Neural cell (in vitro differentiated cells): Measurements from ENCODE around the gene CCNH. TPM values are rescaled to one million over a fixed set of nuclear protein-coding genes. Genes with fewer than 3 reads are reported as not detected.

Experiments used
- H2AFZ ChIP-seq: fragments of 200-600, 300-800 bp; sonication (generic), shearing (Covaris generic); 2 replicates; pipeline ENCODE4 v1.6.0; 2014; ENCODE audit warnings: low read depth, mild to moderate bottlenecking, antibody characterized with exemption, low read length, moderate library complexity
- H3F3A ChIP-seq: fragments of 200-600 bp; shearing (Covaris generic); 2 replicates; pipeline ENCODE4 v1.6.1; 2016; ENCODE audit warnings: mild to moderate bottlenecking, moderate library complexity, mixed read lengths, antibody characterized with exemption, low read length; ENCODE audit not compliant: insufficient read depth, poor library complexity, severe bottlenecking
- H3K27ac ChIP-seq: fragments of 200-600, 300-800 bp; sonication (generic), shearing (Covaris generic); 2 replicates; pipeline ENCODE4 v1.5.1; 2014; ENCODE audit warnings: mild to moderate bottlenecking, low read length, moderate library complexity
- H3K27me3 ChIP-seq: fragments of 300-800, 200-600 bp; sonication (generic), shearing (Covaris generic); 2 replicates; pipeline ENCODE4 v1.6.0; 2014; ENCODE audit warnings: mild to moderate bottlenecking, low read depth, low read length, moderate library complexity; ENCODE audit not compliant: insufficient read depth
- H3K36me3 ChIP-seq: fragments of 300-800, 200-600 bp; sonication (generic), shearing (Covaris generic); 2 replicates; pipeline ENCODE4 v1.5.1; 2014; ENCODE audit warnings: mild to moderate bottlenecking, antibody characterized with exemption, low read length, moderate library complexity; ENCODE audit not compliant: insufficient read depth
- H3K4me2 ChIP-seq: fragments of 300-800, 200-600 bp; sonication (generic), shearing (Covaris generic); 2 replicates; pipeline ENCODE4 v1.6.0; 2014; ENCODE audit warnings: mild to moderate bottlenecking, low read length
- H3K4me3 ChIP-seq: fragments of 300-800, 200-600 bp; sonication (generic), shearing (Covaris generic); 2 replicates; pipeline ENCODE4 v1.5.1; 2014; ENCODE audit warnings: mild to moderate bottlenecking, low read length, moderate library complexity
- H3K79me2 ChIP-seq: fragments of 200-600 bp; shearing (Covaris generic); replicated peaks from 2 replicates; pipeline ENCODE4 v1.6.0; 2014; ENCODE audit warnings: mild to moderate bottlenecking, low read length, moderate library complexity; ENCODE audit not compliant: insufficient read depth
- H3K9ac ChIP-seq: fragments of 300-800, 200-600 bp; sonication (generic), shearing (Covaris generic); 2 replicates; pipeline ENCODE4 v1.6.1; 2016; ENCODE audit warnings: mild to moderate bottlenecking, low read length, mixed read lengths
- H3K9me2 ChIP-seq: fragments of 200-600 bp; shearing (Covaris generic); 2 replicates; pipeline ENCODE4 v1.6.1; 2016; ENCODE audit warnings: mild to moderate bottlenecking, low read length, mixed read lengths; ENCODE audit not compliant: insufficient read depth
- H3K9me3 ChIP-seq: fragments of 200-600, 300-800 bp; sonication (generic), shearing (Covaris generic); 2 replicates; pipeline ENCODE4 v1.6.1; 2016; ENCODE audit warnings: mild to moderate bottlenecking, mixed run types, low read length, moderate library complexity, mixed read lengths
- H4K20me1 ChIP-seq: fragments of 200-600 bp; shearing (Covaris generic); 2 replicates; pipeline ENCODE4 v1.6.1; 2016; ENCODE audit warnings: mild to moderate bottlenecking, mixed run types; ENCODE audit not compliant: insufficient read depth
- CTCF ChIP-seq: fragments of 450-650 bp; IDR thresholded peaks from 2 replicates; pipeline ENCODE4 v1.5.1; 2014; ENCODE audit warnings: antibody characterized with exemption, mild to moderate bottlenecking, moderate library complexity; ENCODE audit not compliant: poor library complexity, severe bottlenecking
- EP300 ChIP-seq: fragments of 450-650 bp; conservative IDR thresholded peaks from 2 replicates; pipeline ENCODE4 v1.6.1; 2014; ENCODE audit warnings: antibody characterized with exemption, mild to moderate bottlenecking, moderate library complexity; ENCODE audit not compliant: poor library complexity, severe bottlenecking
- EZH2 ChIP-seq: fragments of 200-600, 300-800 bp; shearing (Covaris generic), sonication (generic); IDR thresholded peaks from 2 replicates; pipeline ENCODE4 v1.6.1; 2014; ENCODE audit warnings: antibody characterized with exemption, low read length, borderline replicate concordance, mild to moderate bottlenecking; ENCODE audit not compliant: insufficient read depth, poor library complexity, severe bottlenecking
- MXI1 ChIP-seq: fragments of 450-650 bp; conservative IDR thresholded peaks from 2 replicates; pipeline ENCODE4 v1.6.1; 2014; ENCODE audit warnings: antibody characterized with exemption, mild to moderate bottlenecking; ENCODE audit not compliant: poor library complexity, severe bottlenecking
- POLR2AphosphoS5 ChIP-seq: IDR thresholded peaks from 2 replicates; pipeline ENCODE4 v1.6.1; 2012
- RAD21 ChIP-seq: fragments of 450-650 bp; conservative IDR thresholded peaks from 2 replicates; pipeline ENCODE4 v1.6.1; 2014; ENCODE audit warnings: antibody characterized with exemption, mild to moderate bottlenecking, moderate library complexity
- REST ChIP-seq: IDR thresholded peaks from 2 replicates; pipeline ENCODE4 v1.6.1; 2012; ENCODE audit warnings: borderline replicate concordance
- SMC3 ChIP-seq: fragments of 450-650 bp; conservative IDR thresholded peaks from 2 replicates; pipeline ENCODE4 v1.6.1; 2014; ENCODE audit warnings: antibody characterized with exemption, mild to moderate bottlenecking, moderate library complexity; ENCODE audit not compliant: poor library complexity
- TAF1 ChIP-seq: IDR thresholded peaks from 2 replicates; pipeline ENCODE4 v1.6.1; 2012; ENCODE audit warnings: low read depth
- polyA plus RNA-seq: library from polyadenylated mRNA; depleted of rRNA; stranded (reverse); fragments of >200 nt; gene quantifications from 2 replicates; pipeline ENCODE4 v1.2.3, GENCODE V29; 2014

Gene CCNH
- polyA plus RNA-seq, 1 donor from 2014 or later, result 127 TPM

GRCh38 chr5:87435144-87435694 lies 22.5 kb upstream of the CCNH start:
- no peak overlapping the region for H3K4me2 ChIP-seq
- H3K27me3 ChIP-seq, result no peaks in the 10 kb centered on the region
- no peak overlapping the region for H3K4me3 ChIP-seq
- no peak overlapping the region for H3K9ac ChIP-seq
- H3K9me3 ChIP-seq, result no peaks in the 10 kb centered on the region
- H4K20me1 ChIP-seq, result no peaks in the 10 kb centered on the region
- H2AFZ ChIP-seq, result no peak overlapping the region
- no peak overlapping the region for H3K27ac ChIP-seq
- no peaks in the 10 kb centered on the region for H3K9me2 ChIP-seq
- H3K79me2 ChIP-seq, result no peaks in the 10 kb centered on the region
- H3K36me3 ChIP-seq, result no peaks in the 10 kb centered on the region
- no peaks in the 10 kb centered on the region for H3F3A ChIP-seq
- TF ChIP-seq REST, result no peak
- no peak for TF ChIP-seq MXI1
- no peak for TF ChIP-seq SMC3
- TF ChIP-seq EP300, result no peak
- no peak for TF ChIP-seq EZH2
- TF ChIP-seq RAD21, result no peak
- TF ChIP-seq TAF1, result no peak
- TF ChIP-seq POLR2AphosphoS5, result no peak
- no peak for TF ChIP-seq CTCF

- Histone ChIP-seq H3K9me3 (no peaks in the 10 kb centered on the region), H3K9me2 (no peaks in the 10 kb centered on the region)
These were observed 21.7 kb upstream of the CCNH start for GRCh38 chr5:87434461-87434860.

GRCh38 chr5:87433945-87434344 lies 21.2 kb upstream of the CCNH start:
- TF ChIP-seq RAD21 (no peak), EZH2 (no peak), SMC3 (no peak), CTCF (no peak), EP300 (no peak), MXI1 (no peak), TAF1 (no peak), POLR2AphosphoS5 (no peak)
- no peaks in the 10 kb centered on the region for H3K27me3 ChIP-seq

More at GRCh38 chr5:87434461-87434860, 21.7 kb upstream of the CCNH start:
- no peak overlapping the region for H3K9ac ChIP-seq
- H3K27ac ChIP-seq, result no peak overlapping the region
- H3K79me2 ChIP-seq, result no peaks in the 10 kb centered on the region
- no peak overlapping the region for H3K4me2 ChIP-seq
- no peaks in the 10 kb centered on the region for H3K36me3 ChIP-seq
- H3F3A ChIP-seq, result no peaks in the 10 kb centered on the region
- no peak overlapping the region for H3K4me3 ChIP-seq
- H4K20me1 ChIP-seq, result no peaks in the 10 kb centered on the region
- no peaks in the 10 kb centered on the region for H3K27me3 ChIP-seq
- no peak for TF ChIP-seq TAF1
- no peak for TF ChIP-seq POLR2AphosphoS5
- H2AFZ ChIP-seq, result no peak overlapping the region

More at GRCh38 chr5:87433945-87434344, 21.2 kb upstream of the CCNH start:
- Histone ChIP-seq H3K9me3 (no peaks in the 10 kb centered on the region), H3K4me3 (no peak overlapping the region), H3K79me2 (no peaks in the 10 kb centered on the region), H3K36me3 (no peaks in the 10 kb centered on the region), H3K4me2 (no peak overlapping the region), H4K20me1 (no peaks in the 10 kb centered on the region), H3K9ac (no peak overlapping the region), H2AFZ (no peak overlapping the region), H3K27ac (no peak overlapping the region), H3F3A (no peaks in the 10 kb centered on the region), H3K9me2 (no peaks in the 10 kb centered on the region)
